NCI-H82 treated with DMSO at 0.1 percent for 48 hours (cell line): ENCODE results near the gene SALL3.
"Not testable (repeated sequence)": the region's sequence is repeated elsewhere in the genome, so short reads cannot be mapped to it uniquely, and the experiment has no call there.

Experiments
- DNase-seq: peaks from one replicate; lab custom pipeline; 2025; ENCODE audit not compliant: unreplicated experiment; lab: John Stamatoyannopoulos, UW

Gene SALL3

GRCh38 chr18:78979730-78980278 is at the start of gene SALL3:
Gene SALL3, plus strand, starts transcription at chr18:78979818. Its CDS starts 457 bp downstream, at chr18:78980275.
- DNase-seq = no peak

GRCh38 chr18:78932281-78932680 is 47.3 kb upstream of the SALL3 start:
- no peak for DNase-seq

- no peak for DNase-seq
These were observed 45.6 kb upstream of the SALL3 start for GRCh38 chr18:78934003-78934402.

- DNase-seq = no peak
These were observed 44.9 kb upstream of the SALL3 start for GRCh38 chr18:78934551-78935225.

- no peak for DNase-seq
These were observed 44.2 kb upstream of the SALL3 start for GRCh38 chr18:78935406-78935805.

GRCh38 chr18:78936251-78937005 is 43.2 kb upstream of the SALL3 start:
- DNase-seq = no peak

GRCh38 chr18:78937166-78937565 is 42.5 kb upstream of the SALL3 start:
- no peak for DNase-seq

GRCh38 chr18:78939105-78939504 is 40.5 kb upstream of the SALL3 start:
- DNase-seq = no peak

GRCh38 chr18:78939734-78940494 is 39.7 kb upstream of the SALL3 start:
- no peak for DNase-seq

- not testable (repeated sequence) for DNase-seq
These were observed 37.4 kb upstream of the SALL3 start for GRCh38 chr18:78942236-78942635.

- no peak for DNase-seq
These were observed 34.0 kb upstream of the SALL3 start for GRCh38 chr18:78945628-78946027.

- no peak for DNase-seq
These were observed 32.3 kb upstream of the SALL3 start for GRCh38 chr18:78947291-78947690.

- DNase-seq = no peak
These were observed 31.4 kb upstream of the SALL3 start for GRCh38 chr18:78948221-78948620.

GRCh38 chr18:78948707-78949106 is 30.9 kb upstream of the SALL3 start:
- DNase-seq = no peak

GRCh38 chr18:78949216-78949615 is 30.4 kb upstream of the SALL3 start:
- no peak for DNase-seq

GRCh38 chr18:78950386-78950785 is 29.2 kb upstream of the SALL3 start:
- no peak for DNase-seq

GRCh38 chr18:78953566-78953965 is 26.1 kb upstream of the SALL3 start:
- no peak for DNase-seq

- DNase-seq = no peak
These were observed 24.6 kb upstream of the SALL3 start for GRCh38 chr18:78955051-78955450.

GRCh38 chr18:78957140-78957539 is 22.5 kb upstream of the SALL3 start:
- DNase-seq = no peak

GRCh38 chr18:78960709-78961108 is 18.9 kb upstream of the SALL3 start:
- DNase-seq = no peak

- DNase-seq = no peak
These were observed 17.5 kb upstream of the SALL3 start for GRCh38 chr18:78962098-78962497.

- not testable (repeated sequence) for DNase-seq
These were observed 14.9 kb upstream of the SALL3 start for GRCh38 chr18:78964727-78965126.
